Neural cell (in vitro differentiated cells): ENCODE results near the gene RAB39B. TPM values are rescaled to one million over a fixed set of nuclear protein-coding genes. Genes with fewer than 3 reads are reported as not detected.

Source experiments
- H2AFZ ChIP-seq: fragments of 200-600, 300-800 bp; sonication (generic), shearing (Covaris generic); 2 replicates; pipeline ENCODE4 v1.6.0; 2014; ENCODE audit warnings: low read depth, mild to moderate bottlenecking, antibody characterized with exemption, low read length, moderate library complexity
- H3F3A ChIP-seq: fragments of 200-600 bp; shearing (Covaris generic); 2 replicates; pipeline ENCODE4 v1.6.1; 2016; ENCODE audit warnings: mild to moderate bottlenecking, moderate library complexity, mixed read lengths, antibody characterized with exemption, low read length; ENCODE audit not compliant: insufficient read depth, poor library complexity, severe bottlenecking
- H3K27ac ChIP-seq: fragments of 200-600, 300-800 bp; sonication (generic), shearing (Covaris generic); 2 replicates; pipeline ENCODE4 v1.5.1; 2014; ENCODE audit warnings: mild to moderate bottlenecking, low read length, moderate library complexity
- H3K27me3 ChIP-seq: fragments of 300-800, 200-600 bp; sonication (generic), shearing (Covaris generic); 2 replicates; pipeline ENCODE4 v1.6.0; 2014; ENCODE audit warnings: mild to moderate bottlenecking, low read depth, low read length, moderate library complexity; ENCODE audit not compliant: insufficient read depth
- H3K36me3 ChIP-seq: fragments of 300-800, 200-600 bp; sonication (generic), shearing (Covaris generic); 2 replicates; pipeline ENCODE4 v1.5.1; 2014; ENCODE audit warnings: mild to moderate bottlenecking, antibody characterized with exemption, low read length, moderate library complexity; ENCODE audit not compliant: insufficient read depth
- H3K4me2 ChIP-seq: fragments of 300-800, 200-600 bp; sonication (generic), shearing (Covaris generic); 2 replicates; pipeline ENCODE4 v1.6.0; 2014; ENCODE audit warnings: mild to moderate bottlenecking, low read length
- H3K4me3 ChIP-seq: fragments of 300-800, 200-600 bp; sonication (generic), shearing (Covaris generic); 2 replicates; pipeline ENCODE4 v1.5.1; 2014; ENCODE audit warnings: mild to moderate bottlenecking, low read length, moderate library complexity
- H3K79me2 ChIP-seq: fragments of 200-600 bp; shearing (Covaris generic); replicated peaks from 2 replicates; pipeline ENCODE4 v1.6.0; 2014; ENCODE audit warnings: mild to moderate bottlenecking, low read length, moderate library complexity; ENCODE audit not compliant: insufficient read depth
- H3K9ac ChIP-seq: fragments of 300-800, 200-600 bp; sonication (generic), shearing (Covaris generic); 2 replicates; pipeline ENCODE4 v1.6.1; 2016; ENCODE audit warnings: mild to moderate bottlenecking, low read length, mixed read lengths
- H3K9me2 ChIP-seq: fragments of 200-600 bp; shearing (Covaris generic); 2 replicates; pipeline ENCODE4 v1.6.1; 2016; ENCODE audit warnings: mild to moderate bottlenecking, low read length, mixed read lengths; ENCODE audit not compliant: insufficient read depth
- H3K9me3 ChIP-seq: fragments of 200-600, 300-800 bp; sonication (generic), shearing (Covaris generic); 2 replicates; pipeline ENCODE4 v1.6.1; 2016; ENCODE audit warnings: mild to moderate bottlenecking, mixed run types, low read length, moderate library complexity, mixed read lengths
- H4K20me1 ChIP-seq: fragments of 200-600 bp; shearing (Covaris generic); 2 replicates; pipeline ENCODE4 v1.6.1; 2016; ENCODE audit warnings: mild to moderate bottlenecking, mixed run types; ENCODE audit not compliant: insufficient read depth
- EP300 ChIP-seq: fragments of 450-650 bp; conservative IDR thresholded peaks from 2 replicates; pipeline ENCODE4 v1.6.1; 2014; ENCODE audit warnings: antibody characterized with exemption, mild to moderate bottlenecking, moderate library complexity; ENCODE audit not compliant: poor library complexity, severe bottlenecking
- EZH2 ChIP-seq: fragments of 200-600, 300-800 bp; shearing (Covaris generic), sonication (generic); IDR thresholded peaks from 2 replicates; pipeline ENCODE4 v1.6.1; 2014; ENCODE audit warnings: antibody characterized with exemption, low read length, borderline replicate concordance, mild to moderate bottlenecking; ENCODE audit not compliant: insufficient read depth, poor library complexity, severe bottlenecking
- MXI1 ChIP-seq: fragments of 450-650 bp; conservative IDR thresholded peaks from 2 replicates; pipeline ENCODE4 v1.6.1; 2014; ENCODE audit warnings: antibody characterized with exemption, mild to moderate bottlenecking; ENCODE audit not compliant: poor library complexity, severe bottlenecking
- POLR2AphosphoS5 ChIP-seq: IDR thresholded peaks from 2 replicates; pipeline ENCODE4 v1.6.1; 2012
- polyA plus RNA-seq: library from polyadenylated mRNA; depleted of rRNA; stranded (reverse); fragments of >200 nt; gene quantifications from 2 replicates; pipeline ENCODE4 v1.2.3, GENCODE V29; 2014
- TF ChIP-seq, protein P1 (sequence below): IDR thresholded peaks from 2 replicates; pipeline ENCODE4 v1.6.1; 2012; ENCODE audit warnings: borderline replicate concordance
- TF ChIP-seq, protein P2 (sequence below): fragments of 450-650 bp; IDR thresholded peaks from 2 replicates; pipeline ENCODE4 v1.5.1; 2014; ENCODE audit warnings: antibody characterized with exemption, mild to moderate bottlenecking, moderate library complexity; ENCODE audit not compliant: poor library complexity, severe bottlenecking

RAB39B gene
- polyA plus RNA-seq, 1 donor from 2014 or later, result 27.4 TPM

DNA sequence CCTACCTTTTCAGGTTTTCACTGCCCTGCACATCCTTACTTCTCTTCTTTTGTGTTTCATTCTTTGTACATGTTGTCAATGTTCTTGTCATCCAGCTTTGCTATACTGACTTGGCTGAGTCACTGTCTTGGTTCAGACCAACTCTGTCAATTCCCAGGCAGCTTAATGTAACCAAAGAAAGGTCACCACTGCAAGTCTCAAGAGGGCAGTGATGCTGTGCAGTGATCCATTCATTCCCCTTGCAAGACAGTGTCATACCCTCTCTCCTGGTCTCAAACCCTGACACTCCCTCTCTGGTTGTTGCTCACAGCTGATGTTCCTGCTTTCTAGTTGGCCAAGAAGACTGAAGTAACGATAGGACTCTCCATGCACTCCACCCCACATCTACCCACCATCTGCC, 17.5 kb downstream of the RAB39B start:
- no peaks in the 10 kb centered on the region for H3K9me3 ChIP-seq
- H3K36me3 ChIP-seq, result no peaks in the 10 kb centered on the region
- no peak overlapping the region for H2AFZ ChIP-seq
- no peaks in the 10 kb centered on the region for H3K9me2 ChIP-seq
- H3K4me3 ChIP-seq, result no peak overlapping the region
- H3K4me2 ChIP-seq, result no peak overlapping the region
- TF ChIP-seq MXI1 (no peak), POLR2AphosphoS5 (no peak), EZH2 (no peak)
- TF ChIP-seq, protein P1, sequence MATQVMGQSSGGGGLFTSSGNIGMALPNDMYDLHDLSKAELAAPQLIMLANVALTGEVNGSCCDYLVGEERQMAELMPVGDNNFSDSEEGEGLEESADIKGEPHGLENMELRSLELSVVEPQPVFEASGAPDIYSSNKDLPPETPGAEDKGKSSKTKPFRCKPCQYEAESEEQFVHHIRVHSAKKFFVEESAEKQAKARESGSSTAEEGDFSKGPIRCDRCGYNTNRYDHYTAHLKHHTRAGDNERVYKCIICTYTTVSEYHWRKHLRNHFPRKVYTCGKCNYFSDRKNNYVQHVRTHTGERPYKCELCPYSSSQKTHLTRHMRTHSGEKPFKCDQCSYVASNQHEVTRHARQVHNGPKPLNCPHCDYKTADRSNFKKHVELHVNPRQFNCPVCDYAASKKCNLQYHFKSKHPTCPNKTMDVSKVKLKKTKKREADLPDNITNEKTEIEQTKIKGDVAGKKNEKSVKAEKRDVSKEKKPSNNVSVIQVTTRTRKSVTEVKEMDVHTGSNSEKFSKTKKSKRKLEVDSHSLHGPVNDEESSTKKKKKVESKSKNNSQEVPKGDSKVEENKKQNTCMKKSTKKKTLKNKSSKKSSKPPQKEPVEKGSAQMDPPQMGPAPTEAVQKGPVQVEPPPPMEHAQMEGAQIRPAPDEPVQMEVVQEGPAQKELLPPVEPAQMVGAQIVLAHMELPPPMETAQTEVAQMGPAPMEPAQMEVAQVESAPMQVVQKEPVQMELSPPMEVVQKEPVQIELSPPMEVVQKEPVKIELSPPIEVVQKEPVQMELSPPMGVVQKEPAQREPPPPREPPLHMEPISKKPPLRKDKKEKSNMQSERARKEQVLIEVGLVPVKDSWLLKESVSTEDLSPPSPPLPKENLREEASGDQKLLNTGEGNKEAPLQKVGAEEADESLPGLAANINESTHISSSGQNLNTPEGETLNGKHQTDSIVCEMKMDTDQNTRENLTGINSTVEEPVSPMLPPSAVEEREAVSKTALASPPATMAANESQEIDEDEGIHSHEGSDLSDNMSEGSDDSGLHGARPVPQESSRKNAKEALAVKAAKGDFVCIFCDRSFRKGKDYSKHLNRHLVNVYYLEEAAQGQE, result no peak
- no peaks in the 10 kb centered on the region for H3F3A ChIP-seq
- no peak overlapping the region for H3K9ac ChIP-seq
- H3K27me3 ChIP-seq, result no peaks in the 10 kb centered on the region
- H3K27ac ChIP-seq, result no peak overlapping the region
- no peaks in the 10 kb centered on the region for H4K20me1 ChIP-seq
- no peaks in the 10 kb centered on the region for H3K79me2 ChIP-seq

DNA sequence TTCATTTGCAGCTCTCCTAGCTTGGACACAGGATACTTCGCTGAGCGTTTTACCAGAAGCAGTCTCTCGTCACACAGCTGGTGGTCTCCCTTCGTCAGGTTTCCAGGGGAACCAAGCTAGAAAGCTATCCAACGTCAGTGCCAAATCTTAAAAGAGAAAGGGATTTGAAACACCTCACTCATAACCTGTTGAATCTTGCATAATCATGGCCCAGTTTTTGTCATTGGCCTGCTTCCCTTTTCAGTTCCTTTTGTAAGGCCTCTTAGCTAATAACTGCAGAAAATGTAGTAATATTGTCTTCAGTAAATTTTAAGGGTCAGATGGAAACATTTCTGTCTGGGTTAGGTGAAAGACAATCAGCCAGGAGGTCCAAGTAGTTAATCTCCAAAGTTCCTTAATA, 22.0 kb downstream of the RAB39B start:
- TF ChIP-seq, protein P2, sequence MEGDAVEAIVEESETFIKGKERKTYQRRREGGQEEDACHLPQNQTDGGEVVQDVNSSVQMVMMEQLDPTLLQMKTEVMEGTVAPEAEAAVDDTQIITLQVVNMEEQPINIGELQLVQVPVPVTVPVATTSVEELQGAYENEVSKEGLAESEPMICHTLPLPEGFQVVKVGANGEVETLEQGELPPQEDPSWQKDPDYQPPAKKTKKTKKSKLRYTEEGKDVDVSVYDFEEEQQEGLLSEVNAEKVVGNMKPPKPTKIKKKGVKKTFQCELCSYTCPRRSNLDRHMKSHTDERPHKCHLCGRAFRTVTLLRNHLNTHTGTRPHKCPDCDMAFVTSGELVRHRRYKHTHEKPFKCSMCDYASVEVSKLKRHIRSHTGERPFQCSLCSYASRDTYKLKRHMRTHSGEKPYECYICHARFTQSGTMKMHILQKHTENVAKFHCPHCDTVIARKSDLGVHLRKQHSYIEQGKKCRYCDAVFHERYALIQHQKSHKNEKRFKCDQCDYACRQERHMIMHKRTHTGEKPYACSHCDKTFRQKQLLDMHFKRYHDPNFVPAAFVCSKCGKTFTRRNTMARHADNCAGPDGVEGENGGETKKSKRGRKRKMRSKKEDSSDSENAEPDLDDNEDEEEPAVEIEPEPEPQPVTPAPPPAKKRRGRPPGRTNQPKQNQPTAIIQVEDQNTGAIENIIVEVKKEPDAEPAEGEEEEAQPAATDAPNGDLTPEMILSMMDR, result no peak
- TF ChIP-seq, protein P1, result no peak
- TF ChIP-seq POLR2AphosphoS5 (no peak), EP300 (no peak), EZH2 (no peak)
- Histone ChIP-seq H4K20me1 (no peaks in the 10 kb centered on the region), H3K4me3 (no peak overlapping the region)

More for the DNA sequence above, 22.0 kb downstream of the RAB39B start:
- H3K4me2 ChIP-seq, result no peak overlapping the region
- no peak overlapping the region for H3K9ac ChIP-seq
- no peaks in the 10 kb centered on the region for H3K9me2 ChIP-seq
- no peak overlapping the region for H2AFZ ChIP-seq
- H3K36me3 ChIP-seq, result no peaks in the 10 kb centered on the region
- no peaks in the 10 kb centered on the region for H3F3A ChIP-seq
- no peaks in the 10 kb centered on the region for H3K9me3 ChIP-seq
- no peaks in the 10 kb centered on the region for H3K27me3 ChIP-seq
- no peaks in the 10 kb centered on the region for H3K79me2 ChIP-seq
- H3K27ac ChIP-seq, result no peak overlapping the region
